HS-5 (cell line): ENCODE results near the gene UBP1.
"Not testable (repeated sequence)": the region's sequence is repeated elsewhere in the genome, so short reads cannot be mapped to it uniquely, and the experiment has no call there.

Experiments
- DNase-seq: peaks from one replicate; pipeline ENCODE4 v3.0.0-alpha.2; 2012; ENCODE audit warnings: low read depth

Gene UBP1

DNA sequence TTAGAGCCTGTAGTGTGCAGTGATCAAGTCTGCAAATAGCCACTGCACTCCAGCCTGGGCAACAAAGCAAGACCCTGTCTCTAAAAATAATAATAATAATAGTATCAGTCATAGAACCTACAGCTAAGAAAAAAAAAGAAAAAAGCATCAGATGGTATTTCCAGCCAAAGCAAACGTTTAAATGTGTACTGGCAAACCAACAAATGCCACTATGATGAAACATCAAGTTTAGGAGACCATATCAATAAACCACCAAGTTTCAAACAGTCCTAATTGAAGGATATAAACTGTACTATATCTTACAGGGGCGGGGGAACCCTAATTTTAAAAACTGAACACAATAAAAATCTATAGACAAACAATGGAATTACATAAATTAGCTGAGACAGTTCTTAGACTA, 6.4 kb downstream of the UBP1 start:
- DNase-seq: no peak

DNA sequence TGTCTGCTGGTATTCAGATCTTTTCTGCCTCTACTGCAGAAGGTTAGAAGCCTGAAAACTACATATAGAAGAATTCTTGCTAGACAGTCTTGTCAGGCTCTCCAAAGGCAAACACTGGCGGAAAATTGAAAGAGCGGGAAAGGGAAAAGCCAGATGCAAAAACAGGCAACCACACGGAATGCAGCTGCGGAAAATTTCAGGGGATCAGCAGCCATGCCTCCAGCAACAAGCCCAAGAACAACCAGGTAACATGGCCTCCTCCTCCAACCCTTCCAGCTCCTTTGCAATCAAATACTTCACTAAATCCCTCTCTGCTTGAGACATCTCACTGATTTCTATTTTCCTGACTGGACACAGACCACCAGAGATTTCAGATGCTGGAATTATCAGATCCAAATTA, 9.6 kb downstream of the UBP1 start:
- DNase-seq: no peak

DNA sequence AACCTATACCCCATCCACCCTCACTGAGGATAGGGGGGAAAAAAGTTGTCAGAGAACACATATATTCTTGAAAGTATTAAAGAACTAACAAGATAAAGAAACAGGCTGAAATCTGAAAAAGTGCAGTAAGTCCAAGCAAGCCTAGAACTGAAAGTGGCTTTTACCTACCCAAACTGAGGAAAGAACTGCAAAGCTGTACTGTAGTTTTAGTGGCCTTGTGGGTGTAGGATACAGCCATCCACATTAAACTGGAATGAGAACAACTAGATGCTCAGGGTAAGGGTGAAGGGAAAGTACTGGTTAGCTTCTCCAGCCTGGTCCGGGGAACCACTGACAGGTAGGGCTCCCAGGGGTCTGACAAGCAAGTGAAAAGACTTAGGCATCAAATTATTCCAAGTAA, 10.1 kb downstream of the UBP1 start:
- DNase-seq: no peak

DNA sequence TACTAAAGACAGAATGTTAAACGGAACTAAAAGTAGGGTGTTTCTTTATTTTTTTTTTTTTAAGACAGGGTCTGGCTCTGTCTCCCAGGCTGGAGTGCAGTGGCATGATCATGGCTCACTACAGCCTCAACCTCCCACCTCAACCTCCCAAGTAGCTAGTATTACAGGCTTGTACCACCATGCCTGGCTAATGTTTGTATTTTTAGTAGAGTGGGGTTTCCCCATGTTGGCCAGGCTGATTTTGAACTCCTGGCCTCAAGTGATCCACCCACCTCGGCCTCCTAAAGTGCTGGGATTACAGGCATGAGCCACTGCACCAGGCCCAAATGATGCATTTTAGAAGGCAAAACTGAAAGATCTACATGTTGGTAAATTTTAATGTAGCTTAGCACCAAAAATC, 10.9 kb downstream of the UBP1 start:
- DNase-seq: not testable (repeated sequence)

DNA sequence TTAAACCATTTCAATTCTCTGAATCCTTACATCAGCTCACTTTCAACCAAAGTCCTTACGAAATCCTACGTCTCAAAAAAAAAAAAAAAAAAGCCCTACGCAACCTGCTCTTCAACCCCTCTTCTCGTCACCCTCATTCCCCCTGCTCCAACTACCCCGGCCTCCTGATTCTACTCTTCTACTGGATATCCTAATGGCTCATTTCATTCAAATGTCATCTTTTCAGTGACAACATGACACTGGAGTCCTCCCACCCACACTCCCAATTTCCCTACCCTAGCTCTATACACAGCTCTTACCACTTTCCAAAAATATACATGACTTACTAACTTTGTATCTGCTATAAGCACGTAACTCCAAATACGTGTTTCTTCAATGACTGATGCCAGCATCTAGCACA, 11.5 kb downstream of the UBP1 start:
- no peak for DNase-seq

DNA sequence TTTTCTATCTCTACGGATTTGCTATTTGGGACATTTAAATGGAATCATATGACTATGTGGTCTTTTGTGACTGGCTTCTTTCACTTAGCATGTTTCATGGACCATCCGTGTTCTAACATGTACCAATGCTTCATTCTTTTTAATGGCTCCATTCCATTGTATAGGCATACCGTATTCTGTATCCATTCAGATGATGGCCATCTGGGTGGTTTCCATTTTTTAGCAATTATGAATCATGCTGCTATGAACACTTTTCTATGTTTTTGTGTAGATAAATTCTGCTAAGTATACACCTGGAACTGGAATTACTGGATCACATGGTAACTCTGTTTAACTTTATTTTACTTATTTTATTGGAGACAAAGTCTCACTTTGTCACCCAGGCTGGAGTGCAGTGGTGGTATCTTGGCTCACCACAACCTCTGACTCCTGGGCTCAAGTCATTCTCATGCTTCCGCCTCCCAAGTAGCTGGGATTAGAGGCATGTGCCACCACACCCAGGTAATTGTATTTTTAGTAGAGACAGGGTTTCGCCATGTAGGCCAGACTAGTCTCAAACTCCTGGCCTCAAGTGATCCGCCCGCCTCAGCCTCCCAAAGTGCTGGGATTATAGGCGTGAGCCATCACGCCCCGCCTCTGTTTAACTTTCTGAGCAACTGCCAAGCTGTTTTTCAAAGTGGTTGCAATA, 13.4 kb downstream of the UBP1 start:
- no peak for DNase-seq

DNA sequence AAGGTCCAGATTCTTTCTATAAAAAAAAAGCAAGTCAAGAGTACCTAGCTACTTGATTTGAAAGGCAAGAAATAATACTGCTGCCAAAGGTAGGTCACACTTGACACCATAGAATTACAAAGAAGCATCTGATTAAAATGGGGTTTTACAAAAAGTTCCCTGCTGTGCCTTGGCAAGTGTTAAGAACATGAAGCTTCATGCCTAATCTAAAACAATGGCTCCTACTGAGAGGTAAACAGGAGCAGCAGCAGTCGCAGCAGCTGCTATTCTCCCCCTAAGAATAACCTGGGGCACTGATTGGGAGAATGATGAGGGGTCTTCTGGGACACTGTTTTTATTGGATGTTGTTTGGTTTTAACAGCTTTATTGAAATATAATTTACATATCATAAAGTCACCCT, 14.1 kb downstream of the UBP1 start:
- DNase-seq: no peak

DNA sequence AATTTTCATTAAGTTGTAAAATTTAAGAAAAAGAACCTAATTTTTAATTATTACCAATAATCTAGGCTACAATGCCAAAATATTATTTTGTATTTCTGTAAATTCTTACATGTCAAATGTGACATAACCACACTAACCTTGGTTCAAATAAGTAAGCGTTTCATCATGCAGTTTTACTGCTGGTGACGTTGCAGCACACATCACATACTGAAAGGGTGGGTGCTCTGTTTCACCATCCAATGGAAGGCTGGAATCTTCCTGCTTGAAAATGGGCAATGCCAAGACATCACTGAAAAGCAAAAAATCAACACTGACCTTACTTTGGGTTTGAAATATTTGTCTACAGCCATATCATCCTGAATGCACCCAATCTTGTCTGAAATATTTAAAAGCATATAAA, 14.8 kb downstream of the UBP1 start:
- DNase-seq: no peak

DNA sequence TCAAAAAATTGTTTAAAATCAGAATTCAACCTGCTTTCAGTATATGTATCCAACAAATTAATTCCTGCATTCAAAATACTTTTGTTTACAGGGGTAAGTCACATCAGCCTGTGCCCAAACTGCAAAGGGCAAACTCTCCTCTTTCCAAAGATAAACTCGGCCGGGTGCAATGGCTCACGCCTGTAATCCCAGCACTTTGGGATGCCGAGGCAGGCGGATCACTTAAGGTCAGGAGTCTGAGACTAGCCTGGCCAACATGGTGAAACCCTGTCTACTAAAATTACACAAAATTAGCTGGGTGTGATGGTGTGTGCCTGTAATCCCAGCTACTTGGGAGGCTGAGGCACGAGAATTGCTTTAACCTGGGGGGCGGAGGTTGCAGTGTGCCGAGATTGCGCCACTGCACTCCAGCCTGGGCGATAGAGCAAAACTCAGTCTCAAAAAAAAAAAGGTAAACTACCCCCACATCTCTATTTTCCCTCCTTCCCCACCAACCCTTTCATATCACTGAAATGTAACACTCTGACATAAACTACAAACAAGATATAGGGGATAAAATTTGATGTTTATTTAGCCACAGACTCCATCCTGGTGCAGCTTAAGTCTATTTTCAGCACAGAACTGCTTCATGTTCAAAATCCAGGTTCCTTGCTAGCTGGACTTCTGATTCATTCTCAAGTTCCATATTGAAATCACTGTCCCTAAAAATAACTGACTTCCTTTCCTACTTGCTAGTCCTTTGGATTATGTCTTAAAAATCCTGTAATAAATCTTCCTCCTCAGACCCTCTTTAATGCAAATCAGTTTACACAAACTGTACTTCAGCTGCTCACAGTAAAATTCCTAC, 15.4 kb downstream of the UBP1 start:
- DNase-seq: no peak

DNA sequence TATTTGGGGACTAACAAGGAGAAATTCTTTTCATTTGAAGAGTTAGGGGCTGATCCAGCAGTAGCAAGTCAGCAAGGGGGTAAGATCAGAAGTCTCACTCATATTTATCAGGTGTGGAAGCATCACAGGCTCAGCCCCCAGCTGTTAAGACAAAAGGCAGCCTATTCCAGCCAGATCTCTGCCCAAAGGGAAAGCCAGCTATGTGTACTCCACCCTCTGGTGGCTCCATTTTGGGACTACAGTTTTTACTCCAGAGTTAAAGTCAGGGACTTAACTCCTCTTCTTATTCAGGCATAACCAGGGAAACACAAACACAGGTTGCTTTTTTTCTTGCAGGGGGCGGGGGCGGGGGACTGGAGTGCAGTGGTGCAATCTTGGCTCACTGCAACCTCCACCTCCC, 19.2 kb downstream of the UBP1 start:
- DNase-seq: no peak

DNA sequence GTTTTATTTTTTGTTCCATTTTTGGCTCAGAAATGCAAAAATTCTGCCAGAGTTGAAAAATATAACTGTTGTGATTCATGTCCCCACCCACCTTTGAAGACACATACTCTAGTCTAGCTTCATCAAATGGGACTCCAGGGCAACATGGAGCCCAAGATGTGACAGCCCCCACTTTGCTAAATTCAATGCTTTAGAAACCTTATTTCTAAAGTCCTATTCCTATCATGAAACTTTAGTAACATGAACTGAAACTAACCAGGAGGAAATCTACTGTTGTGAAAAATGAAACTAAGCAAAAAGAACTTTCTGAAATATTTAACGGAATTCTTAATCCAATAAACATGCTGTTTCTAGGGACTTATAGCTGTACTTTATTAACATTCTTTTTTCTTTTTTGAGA, 20.3 kb downstream of the UBP1 start:
- DNase-seq: no peak

DNA sequence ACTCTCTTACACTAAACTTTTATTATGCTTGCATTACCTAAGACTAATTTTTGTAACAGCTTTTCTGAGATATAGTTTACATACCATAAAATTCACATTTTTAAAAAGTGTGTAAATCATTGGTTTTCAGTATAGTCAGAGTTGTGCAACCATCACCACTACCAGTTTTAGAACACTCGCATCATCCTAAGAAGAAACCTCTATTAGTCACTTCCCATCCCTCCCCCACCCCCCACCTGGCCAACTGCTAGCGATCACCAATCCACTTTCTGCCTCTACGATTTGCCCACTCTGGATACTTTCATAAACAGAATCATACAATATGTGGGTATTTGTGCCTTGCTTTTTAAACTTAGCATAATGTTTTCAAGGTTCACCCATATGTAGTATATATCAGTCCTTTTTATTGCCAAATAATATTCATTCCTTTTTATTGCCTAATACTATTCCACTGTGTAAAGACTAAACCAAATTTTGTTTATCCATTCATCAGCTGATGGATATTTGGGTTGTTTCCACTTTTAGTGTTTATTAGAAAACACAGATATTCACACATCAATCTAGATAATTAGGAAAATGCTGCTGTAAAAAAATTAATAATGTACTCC, 23.0 kb downstream of the UBP1 start:
- no peak for DNase-seq

DNA sequence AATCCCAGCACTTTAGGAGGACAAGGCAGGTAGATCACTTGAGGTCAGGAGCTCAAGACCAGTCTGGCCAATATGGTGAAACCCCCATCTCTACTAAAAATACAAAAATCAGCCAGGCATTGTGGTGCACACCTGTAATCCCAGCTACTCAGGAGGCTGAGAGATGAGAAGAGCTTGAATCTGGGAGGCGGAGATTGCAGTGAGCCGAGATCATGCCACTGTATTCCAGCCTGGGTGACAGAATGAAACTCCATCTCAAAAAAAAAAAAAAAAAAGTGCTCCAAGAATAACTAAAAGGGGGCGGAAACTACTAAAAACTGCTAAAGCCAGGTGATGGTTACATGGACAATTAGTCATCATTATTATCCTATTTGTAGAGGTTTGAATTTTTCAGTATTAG, 29.4 kb downstream of the UBP1 start:
- DNase-seq: not testable (repeated sequence)

DNA sequence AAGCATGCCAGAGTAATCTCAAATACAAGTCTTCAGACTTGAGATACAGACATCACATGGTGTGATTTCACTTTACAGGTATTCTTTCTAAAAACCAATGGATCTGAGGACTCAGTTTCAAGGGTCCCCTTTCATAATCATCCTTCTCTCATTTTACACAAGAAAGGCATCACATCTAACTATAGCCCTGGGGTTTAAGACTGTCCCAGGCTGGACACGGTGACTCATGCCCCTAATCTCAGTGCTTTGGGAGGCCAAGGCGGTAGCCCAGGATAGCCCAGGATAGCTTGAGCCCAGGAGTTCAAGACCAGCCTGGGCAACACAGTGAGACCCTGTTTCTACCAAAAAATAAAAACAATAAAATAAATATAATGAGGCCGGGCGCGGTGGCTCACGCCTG, 36.4 kb downstream of the UBP1 start:
- DNase-seq: no peak

DNA sequence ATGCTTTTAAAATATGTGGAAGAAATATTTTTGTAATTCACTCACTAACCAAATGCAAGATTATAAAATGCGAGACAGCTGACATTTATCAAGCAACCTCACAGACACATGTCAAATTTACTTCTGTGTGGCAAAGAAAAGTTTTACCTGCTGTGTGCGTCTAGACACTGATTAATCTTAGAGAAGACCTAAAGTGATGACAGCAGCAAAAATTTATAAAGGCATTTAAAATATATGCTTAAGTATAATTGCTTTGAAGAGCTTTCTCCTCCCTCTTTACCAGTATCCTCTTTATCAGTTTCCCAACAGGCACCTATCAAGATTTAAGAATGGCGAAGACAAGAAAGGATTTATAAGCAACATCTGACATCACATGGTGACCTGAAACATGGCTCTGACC, 37.3 kb downstream of the UBP1 start:
- DNase-seq: no peak

DNA sequence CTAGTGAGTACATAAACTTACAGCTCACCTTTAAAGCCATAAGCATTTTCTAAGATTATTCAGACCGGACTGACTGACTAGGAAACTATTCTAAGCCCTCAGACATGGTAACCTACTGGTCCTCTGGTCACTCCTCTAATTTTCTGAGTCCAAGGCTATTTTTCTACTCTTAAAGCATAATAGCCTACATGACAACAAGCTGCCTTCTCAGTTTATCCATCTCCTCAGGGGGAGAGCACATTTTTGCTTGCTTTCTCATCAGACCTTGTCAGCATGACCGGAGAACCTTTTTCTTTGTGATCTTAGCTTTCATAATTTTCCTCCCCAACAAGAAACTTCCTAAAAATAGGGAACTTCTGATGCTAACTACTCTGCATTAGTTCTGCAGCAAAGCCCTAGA, 38.4 kb downstream of the UBP1 start:
- DNase-seq: no peak

DNA sequence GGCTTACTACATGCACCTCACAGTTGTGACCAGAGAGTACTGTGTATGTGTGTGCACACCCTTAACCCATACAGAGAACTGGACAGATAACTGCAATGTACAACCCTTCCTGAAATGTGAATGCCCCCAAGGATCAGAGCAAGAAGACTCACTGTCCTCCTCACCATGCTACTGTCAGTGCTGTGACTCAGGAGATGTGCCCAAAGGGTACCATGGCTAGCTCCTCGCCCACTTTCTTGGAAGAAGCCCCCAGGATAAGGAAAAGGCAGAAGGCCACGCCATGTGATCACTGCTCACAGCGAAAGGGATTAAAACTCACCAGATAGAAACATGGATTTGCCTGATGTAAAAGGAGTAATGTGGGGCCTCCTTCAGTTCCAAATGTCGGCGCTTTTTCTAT, 41.8 kb downstream of the UBP1 start:
- no peak for DNase-seq

DNA sequence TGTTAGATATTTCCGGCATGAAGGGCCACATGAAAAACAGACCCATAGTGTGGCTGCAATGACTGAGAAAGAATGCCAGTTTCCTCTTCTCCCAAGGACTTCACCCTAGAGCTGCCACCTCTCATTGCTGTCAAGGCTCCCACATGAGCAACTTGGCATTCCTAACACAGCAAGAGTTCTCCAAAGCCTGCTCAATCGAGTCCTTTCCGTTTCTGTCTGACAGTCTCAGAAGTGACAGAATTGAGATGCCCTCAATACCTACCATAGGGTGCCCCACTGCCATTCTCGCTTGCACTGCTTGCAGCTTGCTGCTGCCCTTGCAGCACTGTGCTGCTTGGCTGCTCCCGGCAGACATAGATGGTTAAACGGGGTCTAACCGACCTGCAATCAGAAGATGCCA, 44.3 kb downstream of the UBP1 start:
- no peak for DNase-seq

DNA sequence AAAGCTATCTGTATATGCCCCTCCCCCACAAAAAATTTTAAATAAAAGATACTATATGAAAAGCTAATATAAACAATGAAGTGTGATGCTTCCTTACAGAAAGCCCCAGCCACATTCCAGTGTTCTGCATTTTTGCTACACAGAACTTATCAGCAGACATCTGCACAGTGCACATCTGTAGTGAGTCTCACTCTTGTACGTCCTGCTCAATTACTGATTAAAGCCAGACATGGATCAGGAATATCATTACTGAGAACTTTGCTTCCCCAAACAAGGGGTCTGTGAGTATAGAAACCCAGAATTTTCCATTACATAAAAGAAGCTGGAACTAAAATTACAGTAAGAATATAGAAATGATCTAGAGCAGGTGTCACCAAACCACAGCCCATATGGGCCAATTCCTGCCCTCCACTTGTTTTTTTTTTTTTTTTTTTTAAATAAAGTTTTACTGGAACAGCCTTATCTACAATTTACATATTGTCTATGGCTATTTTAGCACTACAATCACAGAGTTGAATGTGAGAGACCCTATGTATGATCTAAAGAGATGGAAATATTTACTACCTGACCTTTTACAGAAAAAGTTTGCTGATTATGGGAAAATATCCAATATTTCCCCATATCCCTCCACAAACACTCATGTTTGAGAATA, 45.7 kb downstream of the UBP1 start:
- DNase-seq: no peak

DNA sequence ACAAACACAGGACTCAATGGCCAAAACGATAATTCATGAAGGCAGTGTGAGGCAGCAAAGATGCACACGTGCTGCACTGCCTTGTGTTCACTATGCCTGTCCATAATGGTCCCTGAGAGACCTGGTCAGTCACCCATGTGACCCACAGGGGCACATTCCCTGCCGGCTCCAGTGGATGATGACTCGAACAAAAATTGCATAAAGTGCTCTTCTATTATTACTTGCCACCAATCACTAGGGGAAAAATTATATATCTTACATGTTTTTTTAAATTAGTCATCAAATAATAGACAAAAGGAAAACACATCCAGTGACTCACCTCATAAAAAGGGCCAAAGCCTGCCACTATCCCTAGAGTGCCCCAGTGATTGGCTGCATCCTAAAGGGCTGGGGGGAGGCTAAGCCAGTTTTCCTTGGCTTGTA, 47.5 kb downstream of the UBP1 start:
- DNase-seq: peak; percentile 87

DNA sequence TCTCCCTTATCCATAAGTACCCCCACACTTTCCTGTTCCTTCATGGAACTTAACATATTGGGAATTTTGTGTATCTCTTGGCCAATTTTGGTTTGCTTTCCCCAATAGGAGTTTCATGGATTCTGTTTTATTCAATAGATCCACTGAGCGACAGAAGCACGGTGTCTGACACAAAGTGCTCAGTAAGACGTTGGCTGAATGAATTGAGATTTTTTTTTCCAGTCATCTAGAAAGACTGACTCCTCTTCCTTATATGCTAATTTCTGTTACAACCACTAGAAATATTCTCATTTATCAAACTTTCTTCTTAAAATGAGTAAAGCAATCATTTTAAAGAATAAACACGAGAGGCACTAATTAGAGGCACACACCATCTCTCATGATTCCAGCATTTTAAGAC, 48.1 kb downstream of the UBP1 start:
- DNase-seq: no peak

DNA sequence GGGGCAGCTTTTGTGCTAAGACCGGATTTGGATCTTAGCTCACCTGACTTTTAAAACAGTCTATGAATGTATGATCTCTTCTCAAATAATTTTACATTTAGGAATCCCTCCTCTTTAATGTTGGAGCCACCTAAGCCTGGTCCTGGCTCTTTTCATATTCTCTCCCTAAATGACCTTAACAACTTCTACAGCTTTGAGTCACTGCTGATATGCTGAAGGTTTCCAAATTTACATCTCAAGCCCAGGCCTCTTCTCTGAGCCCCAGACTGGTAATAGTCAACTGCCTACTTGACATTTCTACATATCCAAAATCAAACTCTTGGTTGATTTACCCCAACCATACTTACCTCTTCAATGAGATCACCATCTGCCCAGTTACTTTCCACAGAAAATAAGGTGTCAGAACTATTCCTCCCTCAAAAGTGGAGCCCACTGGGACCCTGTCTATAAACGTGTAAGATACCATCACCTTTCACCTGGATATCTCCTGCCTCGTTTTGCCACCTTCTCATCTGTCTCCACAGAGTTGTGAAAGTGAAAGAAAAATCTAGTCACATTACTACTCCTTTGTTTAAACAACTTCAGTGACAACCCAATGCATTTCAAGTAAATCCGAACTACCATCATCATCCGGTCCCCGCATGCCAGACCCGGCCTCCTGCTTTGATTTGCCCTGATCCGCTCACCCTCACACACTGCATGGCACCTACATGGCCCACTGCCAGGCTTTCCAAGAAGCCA, 48.8 kb downstream of the UBP1 start:
- DNase-seq: no peak
